ENCODE data around the gene SMIM30.
"Not testable (repeated sequence)": the region's sequence is repeated elsewhere in the genome, so short reads cannot be mapped to it uniquely, and the experiment has no call there.

SMIM30 gene, protein sequence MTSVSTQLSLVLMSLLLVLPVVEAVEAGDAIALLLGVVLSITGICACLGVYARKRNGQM

DNA sequence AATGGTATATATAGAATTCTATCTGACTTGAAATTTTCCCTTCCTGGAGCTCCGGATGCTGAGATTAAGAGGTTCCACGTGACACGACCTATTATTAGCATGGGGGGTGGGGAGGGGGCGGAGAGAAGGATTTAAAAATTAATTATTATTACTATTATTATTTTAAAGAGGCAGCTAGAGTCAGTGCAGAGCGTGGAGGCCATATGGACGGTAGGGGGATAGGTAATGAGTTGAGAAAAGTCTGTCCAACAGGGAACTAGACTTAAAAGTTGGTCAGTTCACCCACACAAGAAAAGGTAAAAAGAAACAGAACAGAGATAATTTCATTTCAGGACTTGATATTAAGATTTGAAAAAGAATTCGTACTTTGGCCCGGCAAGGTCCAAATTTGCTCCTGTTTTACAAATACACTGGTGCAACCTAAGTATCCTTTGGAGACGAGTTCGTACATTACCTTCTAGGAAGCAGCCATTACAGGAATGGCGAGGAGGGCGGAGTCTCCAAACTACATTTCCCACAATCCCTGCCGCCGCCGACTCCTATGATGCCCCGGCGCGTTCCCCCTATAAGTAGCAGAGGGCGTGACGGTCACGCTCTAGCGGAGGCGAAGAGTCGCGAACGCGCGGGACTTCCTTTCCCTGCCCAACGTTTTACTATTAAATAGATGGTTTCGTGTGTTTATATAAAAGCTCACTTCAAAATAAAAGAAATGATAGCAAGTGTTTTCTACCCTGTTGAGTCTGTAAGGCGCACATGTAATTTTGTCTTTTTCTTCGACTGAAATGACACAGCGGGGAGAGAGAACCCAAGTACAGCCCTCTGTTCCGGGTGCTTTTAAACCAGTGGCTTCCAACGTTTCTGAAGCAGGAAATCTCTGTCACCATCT lies at the start of gene SMIM30:
TSS of gene SMIM30 (minus strand) at position 481 of the 886 bp plus-strand sequence. CDS start 976 bp downstream, outside the sequence.
- DNase-seq, result peak; percentile 82

DNA sequence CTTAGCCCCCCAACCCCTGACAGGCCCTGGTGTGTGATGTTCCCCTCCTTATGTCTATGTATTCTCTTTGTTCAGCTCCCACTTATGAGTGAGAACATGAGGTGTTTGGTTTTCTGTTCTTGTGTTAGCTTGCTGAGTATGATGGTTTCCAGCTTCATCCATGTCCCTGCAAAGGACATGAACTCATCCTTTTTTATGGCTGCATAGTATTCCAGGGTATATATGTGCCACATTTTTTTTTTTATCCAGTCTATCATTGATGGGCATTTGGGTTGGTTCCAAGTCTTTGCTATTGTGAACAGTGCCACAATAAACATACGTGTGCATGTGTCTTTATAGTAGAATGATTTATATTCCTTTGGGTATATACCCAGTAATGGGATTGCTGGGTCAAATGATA lies 47.8 kb upstream of the SMIM30 start:
- not testable (repeated sequence) for DNase-seq

DNA sequence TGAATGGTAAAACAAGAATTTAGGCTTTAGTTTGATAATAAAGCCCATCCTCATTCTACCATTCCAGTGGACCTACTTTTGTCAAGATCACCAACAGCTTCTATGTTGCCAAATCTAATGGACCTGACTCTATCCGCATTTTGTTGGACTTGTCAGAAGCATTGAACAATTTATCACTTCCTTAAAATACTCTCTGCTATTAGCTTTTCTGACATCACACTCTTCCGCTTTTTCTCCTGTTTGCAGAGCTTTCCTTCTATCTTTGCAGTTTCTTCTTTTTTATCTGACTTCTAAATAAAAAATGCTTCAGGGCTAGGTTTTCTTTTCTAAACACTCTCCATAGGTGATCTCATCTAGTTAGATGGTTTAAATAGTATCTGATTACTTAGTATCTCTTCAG lies 42.7 kb upstream of the SMIM30 start:
- no peak for DNase-seq

DNA sequence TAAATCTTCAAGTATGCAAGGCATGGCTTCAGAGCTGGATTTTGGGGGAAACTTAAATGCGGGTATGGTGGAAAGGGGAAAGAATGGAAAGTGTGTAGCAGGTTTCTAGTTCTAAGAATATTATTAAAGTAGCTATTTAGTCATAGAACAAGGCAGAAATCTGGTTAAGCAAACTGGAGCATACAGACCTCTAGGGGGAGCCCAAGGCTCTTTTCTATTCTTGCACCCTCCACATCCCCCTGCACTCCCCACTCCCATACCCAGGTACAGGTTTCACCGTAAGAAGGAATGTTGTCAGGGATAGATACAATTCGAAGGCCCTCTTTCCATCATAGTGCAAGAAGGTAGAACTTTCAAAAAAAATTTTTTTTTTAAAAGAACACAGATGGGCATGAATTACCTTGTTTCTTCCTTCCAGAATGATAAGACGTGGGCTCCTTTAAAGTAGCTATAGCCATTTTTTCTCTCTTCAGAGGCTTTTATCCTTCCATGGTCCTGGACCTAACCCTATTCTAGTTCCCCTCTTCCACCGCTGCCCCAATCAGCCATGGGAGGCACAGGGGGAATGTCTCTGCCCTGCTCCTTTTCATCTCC lies 41.5 kb upstream of the SMIM30 start:
- no peak for DNase-seq

DNA sequence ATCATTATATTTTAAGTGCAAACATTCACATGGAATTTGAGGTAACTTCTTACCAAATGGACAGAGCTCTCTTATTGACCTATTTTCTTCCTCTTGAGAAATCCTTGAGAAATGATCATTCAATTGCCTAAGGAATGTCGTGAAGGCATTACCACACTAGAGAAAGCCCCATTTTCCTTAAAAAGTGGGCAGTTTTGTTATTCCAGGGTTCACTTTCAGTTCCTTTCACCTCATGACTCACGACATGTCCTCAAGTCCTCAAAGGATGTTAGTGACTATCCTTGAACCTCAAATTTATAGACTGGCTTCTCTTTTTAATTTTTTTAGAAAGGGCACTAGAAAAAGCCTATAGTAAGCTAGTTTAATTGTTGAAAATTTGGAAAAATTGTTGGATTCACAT lies 40.4 kb upstream of the SMIM30 start:
- no peak for DNase-seq

DNA sequence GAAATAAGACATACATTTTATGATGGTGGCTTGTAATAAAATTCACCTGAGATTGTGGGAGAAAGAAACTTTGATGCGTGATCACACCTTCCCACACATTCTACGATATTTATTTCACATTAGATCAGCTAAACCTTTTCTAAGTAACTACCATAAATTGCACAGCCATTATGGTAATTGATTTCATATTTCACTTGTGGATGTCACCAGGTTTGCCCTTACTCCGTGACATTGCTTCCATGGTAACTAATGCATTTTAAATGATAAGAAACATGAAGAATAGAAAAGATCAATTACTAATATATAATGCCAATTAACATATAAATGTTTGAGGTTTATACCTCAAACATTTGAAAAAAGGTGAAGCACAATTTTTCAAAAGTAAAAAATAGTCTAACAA lies 35.8 kb upstream of the SMIM30 start:
- no peak for DNase-seq

DNA sequence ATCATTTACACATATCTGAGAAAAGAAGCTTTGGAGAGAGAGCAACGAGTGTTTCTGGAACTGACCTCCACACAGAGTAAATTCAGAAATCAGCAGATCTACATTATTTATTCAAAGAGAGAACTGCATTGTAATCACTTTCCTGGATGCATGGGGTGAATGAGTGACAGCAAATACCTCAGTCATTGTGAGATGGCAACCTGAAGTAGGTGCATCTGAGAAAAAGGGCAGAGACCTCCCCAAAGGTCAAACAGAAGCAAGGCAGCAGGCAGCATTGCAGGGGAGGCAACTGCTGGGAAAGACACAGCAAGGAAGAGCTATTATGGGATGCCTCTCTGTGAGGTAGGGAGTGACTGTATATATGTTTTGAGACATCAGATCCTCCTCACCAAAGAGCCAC lies 26.5 kb upstream of the SMIM30 start:
- no peak for DNase-seq

DNA sequence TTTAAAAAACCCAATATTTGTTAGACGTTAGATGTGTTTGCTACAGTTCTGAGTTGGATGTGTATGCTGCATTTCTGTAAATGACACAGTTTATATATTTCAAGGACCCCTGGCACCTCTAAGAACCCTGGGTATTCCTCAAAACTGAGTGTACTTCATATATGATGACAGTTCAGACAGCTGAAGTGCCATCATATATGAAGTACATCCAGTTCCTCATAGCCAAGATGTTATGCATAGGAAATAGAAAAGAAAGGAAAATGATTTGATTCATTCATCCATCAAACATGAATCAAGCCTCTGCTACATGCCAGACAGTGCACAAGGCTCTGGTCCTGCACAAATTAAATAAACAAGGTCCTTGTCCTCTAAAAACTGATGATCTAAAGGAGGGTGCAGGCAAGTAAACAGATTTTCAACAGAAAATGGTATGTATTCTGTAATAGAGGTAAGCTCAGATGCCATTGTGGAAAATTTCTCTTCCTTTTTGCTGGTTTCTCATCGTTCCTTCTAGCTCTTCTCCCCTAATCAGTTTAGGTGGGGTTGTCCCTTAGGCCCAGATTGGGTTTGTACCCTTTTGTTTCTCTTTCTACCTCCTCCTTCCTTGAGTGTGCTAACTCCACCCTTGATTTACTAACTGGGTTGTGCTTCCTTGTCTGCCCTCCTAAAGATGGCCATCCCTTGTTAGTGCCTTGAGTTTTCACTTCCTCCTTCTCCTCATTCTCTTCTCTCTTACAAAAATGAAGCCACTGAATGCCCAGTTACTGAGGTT lies 25.3 kb upstream of the SMIM30 start:
- no peak for DNase-seq

DNA sequence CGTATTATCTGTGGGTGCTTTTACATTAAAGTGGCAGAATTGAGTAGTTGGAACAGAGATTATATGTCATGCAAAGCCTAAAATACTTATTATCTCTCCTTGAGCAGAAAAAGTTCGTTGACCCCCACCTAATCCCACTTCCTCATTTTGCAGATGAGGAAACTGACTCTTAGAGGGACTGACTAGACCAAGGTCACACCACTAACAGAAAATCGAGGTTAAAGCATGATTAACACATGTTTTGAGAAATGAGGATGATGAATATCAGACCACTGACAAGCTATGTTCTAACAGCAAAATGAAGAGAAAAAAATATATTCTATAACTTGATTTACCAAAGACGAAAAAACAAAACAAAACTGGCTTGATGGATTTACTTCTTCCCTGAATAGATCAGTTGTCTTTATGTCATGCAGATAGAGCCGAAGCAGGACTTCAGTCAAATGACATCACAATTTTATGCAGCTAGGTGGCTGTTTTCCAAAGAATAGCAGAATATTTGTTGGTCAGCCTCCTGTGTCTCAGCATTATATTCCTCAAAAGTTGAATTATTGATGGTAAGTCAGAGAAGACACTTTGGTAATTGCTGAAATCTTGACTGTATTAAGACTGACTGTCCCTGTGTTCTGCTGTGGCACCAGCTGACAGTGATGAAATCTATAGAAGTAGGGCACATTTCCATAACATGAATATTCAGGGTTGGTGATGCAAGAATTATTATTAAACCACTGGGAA lies 24.2 kb upstream of the SMIM30 start:
- DNase-seq, result no peak

DNA sequence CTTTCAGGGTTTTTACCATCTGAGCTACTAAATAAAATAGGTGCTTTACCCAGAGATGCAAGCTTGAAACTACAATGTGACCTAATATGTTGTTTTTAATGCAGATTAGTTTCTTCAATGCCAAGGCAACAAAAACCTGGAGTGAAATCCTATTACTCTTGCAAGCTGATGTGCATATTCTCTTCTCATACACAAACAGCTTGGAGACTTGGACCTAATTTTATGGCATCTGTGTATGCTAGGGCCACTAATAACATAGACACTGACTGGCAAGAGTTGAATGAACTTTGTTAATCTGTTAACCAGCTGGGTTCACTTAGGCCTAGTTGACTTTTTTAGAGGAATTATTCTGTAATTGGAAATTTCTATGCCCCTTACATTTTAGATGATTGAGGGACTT lies 23.4 kb upstream of the SMIM30 start:
- DNase-seq, result no peak

DNA sequence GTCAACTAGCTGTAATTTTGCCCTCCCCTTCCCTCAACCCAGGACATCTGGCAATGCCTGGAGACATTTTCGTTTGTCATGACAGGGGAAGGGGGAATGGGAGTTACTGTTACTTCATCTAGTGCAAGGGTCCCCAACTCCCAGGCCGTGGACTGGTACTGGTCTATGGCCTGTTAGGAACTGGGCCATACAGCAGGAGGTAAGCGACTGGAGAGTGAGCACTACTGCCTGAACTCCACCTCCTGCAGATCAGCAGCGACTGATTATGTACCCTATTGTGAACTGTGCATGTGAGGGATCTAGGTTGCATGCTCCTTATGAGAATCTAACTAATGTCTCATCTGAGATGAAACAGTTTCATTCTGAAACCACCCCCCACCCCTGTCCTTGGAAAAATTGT lies 22.6 kb upstream of the SMIM30 start:
- no peak for DNase-seq

DNA sequence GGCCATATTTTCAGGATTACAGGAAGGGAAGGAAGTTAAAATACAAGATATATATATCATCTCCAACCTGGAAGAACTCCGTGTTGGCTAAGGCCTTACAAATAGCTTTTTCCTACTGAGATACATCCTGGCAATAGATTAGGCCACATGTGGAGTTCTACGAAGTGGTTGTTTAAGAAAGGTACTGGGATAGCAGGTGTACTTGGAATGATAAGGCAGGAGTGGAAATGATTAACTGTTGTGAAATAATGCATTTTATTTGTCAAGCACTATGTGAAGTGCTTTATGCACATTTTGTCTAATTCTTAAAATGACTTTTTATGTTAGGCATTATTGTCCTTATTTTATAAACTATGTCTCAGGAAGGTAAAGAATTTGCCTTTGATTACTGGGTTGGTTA lies 18.9 kb upstream of the SMIM30 start:
- no peak for DNase-seq

DNA sequence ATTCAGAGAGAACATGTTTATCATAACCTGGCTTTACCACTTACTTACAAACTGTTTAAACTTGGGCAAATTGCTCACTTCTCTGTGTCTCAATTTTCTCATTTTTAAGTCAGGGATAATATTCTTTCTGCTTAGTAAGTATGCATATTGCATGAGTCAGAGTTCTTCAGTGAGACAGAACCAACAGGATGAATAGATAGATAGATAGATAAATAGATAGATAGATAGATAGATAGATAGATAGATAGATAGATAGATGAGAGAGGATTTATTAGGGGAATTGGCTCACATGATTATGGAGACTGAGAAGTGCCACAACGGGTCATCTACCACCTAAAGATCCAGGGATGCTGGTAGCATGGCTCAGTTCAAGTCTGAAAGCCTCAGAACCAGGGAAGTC lies 15.7 kb upstream of the SMIM30 start:
- DNase-seq, result no peak

DNA sequence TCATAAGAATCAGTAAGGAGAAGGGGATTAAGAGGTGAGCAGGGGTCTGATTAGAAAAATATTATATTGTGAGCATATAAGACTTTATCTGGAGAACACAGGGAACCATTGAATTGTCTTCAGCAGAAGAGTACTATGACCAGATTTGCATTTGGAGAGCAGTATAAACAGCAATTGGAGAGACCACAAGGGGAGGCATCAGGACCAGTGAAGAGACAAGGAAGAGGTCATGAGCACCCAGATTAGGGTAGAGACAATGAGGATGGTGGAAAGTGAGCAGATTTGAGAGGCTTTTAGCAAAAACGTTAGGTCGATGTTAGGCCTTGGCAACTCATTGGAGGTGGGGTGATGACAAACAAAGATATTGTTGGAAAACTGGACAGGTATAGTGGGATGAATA lies 13.0 kb upstream of the SMIM30 start:
- no peak for DNase-seq

DNA sequence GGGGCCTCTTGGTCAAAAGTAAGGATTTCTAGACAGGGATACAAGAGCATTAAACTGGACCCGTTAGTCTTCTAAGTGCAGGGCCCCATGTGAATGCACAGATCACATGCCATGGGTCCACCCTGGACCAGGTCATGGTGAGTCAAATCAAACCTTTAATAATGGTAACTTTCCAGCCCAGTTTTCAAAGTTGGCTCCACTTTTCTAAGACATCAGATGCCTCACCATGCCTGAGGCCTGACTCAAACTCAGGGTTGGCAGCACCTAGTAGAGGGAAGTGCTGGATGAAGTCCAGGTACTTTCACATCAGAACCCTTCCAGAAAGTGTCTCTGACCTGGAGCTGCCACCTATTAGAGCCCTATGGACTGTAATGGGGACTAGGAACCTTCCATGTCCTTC lies 9.7 kb upstream of the SMIM30 start:
- no peak for DNase-seq

DNA sequence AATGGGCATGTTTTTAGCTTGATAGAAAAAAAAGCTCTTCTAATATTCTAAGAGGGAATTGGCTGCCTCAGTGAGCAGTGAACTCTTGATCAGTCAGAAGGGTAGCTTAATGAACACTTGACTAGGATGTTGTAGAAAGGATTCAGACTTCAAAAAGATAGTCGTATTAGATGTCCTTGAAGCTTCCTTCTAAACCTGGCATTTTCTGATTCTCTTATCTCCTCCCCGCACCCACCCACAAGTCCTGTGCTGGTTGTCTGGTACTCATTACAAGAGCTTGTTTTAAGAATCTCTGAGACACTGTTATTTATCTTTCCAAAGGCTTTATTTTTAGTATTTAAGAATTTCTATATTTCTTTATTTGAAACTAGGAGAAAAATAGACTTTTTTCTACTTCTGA lies 7.4 kb upstream of the SMIM30 start:
- DNase-seq, result no peak

DNA sequence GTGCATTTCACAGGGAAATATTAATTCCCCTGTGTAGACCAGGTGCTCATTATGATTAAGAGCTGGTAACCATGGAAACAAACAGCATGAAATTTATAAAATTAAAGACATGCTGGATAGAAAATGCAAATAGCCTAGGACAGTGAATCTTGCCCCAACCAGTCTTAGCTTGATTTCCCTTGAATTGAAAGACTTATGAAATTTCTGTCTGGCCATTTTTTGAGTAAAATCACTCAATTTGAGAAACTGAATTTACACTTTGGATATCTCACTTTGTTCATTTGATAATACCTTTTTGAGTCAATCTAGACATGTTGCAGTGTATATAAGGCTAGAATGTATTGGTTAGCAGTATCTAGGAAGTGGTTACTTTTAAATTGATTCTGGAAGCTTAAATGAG lies 4.4 kb upstream of the SMIM30 start:
- no peak for DNase-seq

DNA sequence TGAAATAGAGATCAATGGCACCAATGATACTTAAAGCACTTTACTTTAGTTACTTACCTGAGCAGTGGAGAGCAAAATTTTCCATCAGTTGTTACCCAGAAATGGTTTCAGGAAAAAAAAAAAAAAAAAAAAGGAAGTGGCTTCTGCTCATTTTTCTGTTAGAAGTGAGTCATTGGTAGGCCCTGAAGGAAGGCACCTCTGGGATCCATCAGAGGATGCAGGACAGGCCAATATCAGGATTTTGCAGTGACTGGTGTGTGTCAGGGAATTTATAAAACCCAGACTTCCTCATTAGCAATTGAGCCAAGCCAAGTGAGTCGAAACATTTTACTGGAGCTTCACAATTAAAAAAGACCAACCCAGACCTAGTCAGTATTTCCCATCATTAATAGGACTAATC lies 2.3 kb upstream of the SMIM30 start:
- no peak for DNase-seq

DNA sequence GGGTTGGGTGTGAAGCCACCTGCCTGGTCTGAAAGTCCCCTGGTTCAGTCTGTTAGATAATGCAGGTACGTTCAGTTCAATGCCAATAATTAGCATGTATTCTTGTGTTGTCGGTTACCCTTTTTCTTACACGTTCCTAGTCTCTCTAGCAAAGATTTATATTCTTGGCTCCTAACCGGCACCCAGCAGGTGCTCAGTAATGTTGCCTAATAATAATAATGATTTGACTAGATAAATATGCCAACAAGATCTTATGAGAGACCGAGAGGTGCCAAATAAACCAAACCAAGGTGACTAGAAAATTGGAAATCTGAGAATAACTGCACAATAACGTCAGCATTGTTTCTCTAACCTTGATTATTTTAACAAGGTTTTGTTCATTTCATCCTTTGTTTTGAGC lies 1.1 kb upstream of the SMIM30 start:
- no peak for DNase-seq

DNA sequence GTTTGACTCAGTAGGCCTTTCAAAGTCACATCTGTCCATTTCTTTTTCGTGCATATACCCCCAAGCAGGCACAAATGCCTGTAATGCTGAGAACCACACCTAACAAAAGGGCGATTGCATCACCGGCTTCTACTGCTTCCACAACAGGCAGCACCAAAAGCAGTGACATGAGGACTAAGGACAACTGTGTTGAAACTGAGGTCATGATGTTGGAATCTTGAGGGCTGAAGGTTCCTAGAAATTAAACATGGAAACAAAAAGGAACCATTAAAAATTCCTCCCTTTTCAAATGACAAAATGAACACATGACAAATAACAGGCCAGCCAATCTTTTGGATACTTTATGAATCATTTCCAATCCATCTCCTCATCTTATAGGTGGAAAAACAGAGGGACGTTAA lies 980 bp downstream of the SMIM30 start:
- not testable (repeated sequence) for DNase-seq

DNA sequence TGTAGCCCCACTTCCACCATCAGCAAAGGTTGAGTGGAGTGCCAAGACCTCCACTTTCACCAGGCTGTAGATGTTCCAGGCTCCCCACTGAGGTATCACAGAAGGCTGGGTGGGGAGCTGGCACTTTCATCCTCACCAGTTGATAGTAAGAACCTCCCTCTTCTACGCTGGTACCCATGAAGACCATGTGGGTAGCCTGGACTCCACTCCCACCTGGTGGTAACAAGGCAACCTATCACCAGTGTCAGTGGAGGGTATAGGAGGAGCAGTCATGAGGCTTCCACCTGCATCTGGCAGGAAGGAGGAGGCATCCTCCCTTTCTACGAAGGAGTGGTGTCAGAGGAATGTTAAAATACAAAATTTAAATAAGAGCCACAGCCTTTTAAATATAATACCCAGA lies 4.4 kb downstream of the SMIM30 start:
- no peak for DNase-seq

DNA sequence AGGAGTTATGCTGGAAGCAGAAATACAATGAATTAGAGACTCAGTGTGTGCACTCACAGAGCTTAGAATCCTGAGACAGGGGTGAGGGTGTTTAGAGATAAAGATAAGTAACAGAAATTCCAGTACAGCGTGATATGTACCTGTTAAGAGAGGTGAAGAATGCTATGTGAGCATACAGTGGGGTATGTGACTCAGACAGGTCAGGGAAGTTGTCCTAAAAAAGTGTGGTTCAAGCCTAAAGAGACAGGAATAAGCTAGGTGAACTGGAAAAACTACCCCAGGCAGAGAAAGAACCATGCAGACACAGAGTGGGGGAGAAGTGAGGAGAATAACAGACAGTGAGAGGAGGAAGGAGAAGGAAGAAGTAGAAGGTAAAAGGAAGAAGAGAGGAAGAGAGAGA lies 8.6 kb downstream of the SMIM30 start:
- DNase-seq, result no peak

DNA sequence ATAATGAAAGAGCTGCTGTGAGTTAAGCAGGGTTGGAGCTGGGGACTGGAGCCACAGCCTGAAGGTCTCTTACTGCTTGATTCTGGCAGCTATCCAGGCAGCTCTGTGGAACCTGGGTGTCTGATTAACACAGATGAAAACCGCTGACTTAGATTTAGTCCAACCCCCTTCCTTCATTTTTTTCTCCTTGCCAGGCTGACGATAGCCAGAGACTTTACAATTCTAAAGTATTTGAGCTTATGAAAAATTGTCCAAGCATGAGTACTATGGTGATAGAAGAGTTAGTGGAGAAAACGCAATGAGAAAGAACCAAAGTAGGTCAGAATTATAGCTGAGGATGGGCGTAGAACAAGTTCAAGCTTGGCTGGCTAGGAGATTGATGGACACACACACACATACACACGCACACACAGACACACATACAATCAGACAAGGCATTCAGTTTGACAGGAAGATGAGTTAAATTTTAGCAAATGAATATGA lies 18.2 kb downstream of the SMIM30 start:
- peak; percentile 10 for DNase-seq

All from NCI-H2107 (cell line).